Glutamatergic neuron (in vitro differentiated cells): Measurements from ENCODE around the gene ACAP1. TPM values are rescaled to one million over a fixed set of nuclear protein-coding genes. Genes with fewer than 3 reads are reported as not detected.

Experiments used
- DNase-seq: peaks from one replicate; pipeline ENCODE4 v3.0.0; 2022
- H3K27ac Mint-ChIP-seq: one replicate; pipeline ENCODE4 v1.8.0; 2020; ENCODE audit warnings: mild to moderate bottlenecking, mixed read lengths, inconsistent platforms; ENCODE audit not compliant: unreplicated experiment
- H3K27me3 Mint-ChIP-seq: one replicate; pipeline ENCODE4 v1.8.0; 2020; ENCODE audit warnings: mild to moderate bottlenecking, moderate library complexity, mixed read lengths, inconsistent platforms; ENCODE audit not compliant: unreplicated experiment
- H3K36me3 Mint-ChIP-seq: one replicate; pipeline ENCODE4 v1.8.0; 2020; ENCODE audit warnings: mild to moderate bottlenecking, mixed read lengths, inconsistent platforms; ENCODE audit not compliant: unreplicated experiment
- H3K4me1 Mint-ChIP-seq: one replicate; pipeline ENCODE4 v1.8.0; 2020; ENCODE audit warnings: mild to moderate bottlenecking, low read depth, mixed read lengths, inconsistent platforms; ENCODE audit not compliant: unreplicated experiment
- H3K4me3 Mint-ChIP-seq: one replicate; pipeline ENCODE4 v1.8.0; 2020; ENCODE audit warnings: mild to moderate bottlenecking, mixed read lengths, inconsistent platforms; ENCODE audit not compliant: unreplicated experiment
- H3K9me3 Mint-ChIP-seq: one replicate; pipeline ENCODE4 v1.8.0; 2020; ENCODE audit warnings: mild to moderate bottlenecking, moderate library complexity, mixed read lengths, inconsistent platforms; ENCODE audit not compliant: unreplicated experiment
- CTCF ChIP-seq: fragments of 200-600 bp; sonication (generic); IDR thresholded peaks from one replicate; pipeline ENCODE4 v1.5.0; 2021; ENCODE audit not compliant: partially characterized antibody, unreplicated experiment
- total RNA-seq: library from RNA; stranded (reverse); fragmentation: NEBNext Ultra II Directional; extraction: Animal tissue kit (Norgen Biotek cat#: 25700); gene quantifications from one replicate; pipeline ENCODE4 v1.2.1, GENCODE V29; 2021; ENCODE audit not compliant: unreplicated experiment

The ACAP1 gene
- total RNA-seq, 1 donor from 2014 or later: not detected

- no peak for DNase-seq
- no peaks in the 10 kb centered on the region for H3K4me1 Mint-ChIP-seq
- H3K9me3 Mint-ChIP-seq: no peaks in the 10 kb centered on the region
- H3K4me3 Mint-ChIP-seq: no peak overlapping the region
- H3K36me3 Mint-ChIP-seq: no peaks in the 10 kb centered on the region
- H3K27ac Mint-ChIP-seq: no peak overlapping the region
- peaks cover 2% of the 10 kb centered on the region for H3K27me3 Mint-ChIP-seq
- no peak for TF ChIP-seq CTCF
These were observed 13.7 kb upstream of the ACAP1 start for GRCh38 chr17:7322520-7323194.

DNA sequence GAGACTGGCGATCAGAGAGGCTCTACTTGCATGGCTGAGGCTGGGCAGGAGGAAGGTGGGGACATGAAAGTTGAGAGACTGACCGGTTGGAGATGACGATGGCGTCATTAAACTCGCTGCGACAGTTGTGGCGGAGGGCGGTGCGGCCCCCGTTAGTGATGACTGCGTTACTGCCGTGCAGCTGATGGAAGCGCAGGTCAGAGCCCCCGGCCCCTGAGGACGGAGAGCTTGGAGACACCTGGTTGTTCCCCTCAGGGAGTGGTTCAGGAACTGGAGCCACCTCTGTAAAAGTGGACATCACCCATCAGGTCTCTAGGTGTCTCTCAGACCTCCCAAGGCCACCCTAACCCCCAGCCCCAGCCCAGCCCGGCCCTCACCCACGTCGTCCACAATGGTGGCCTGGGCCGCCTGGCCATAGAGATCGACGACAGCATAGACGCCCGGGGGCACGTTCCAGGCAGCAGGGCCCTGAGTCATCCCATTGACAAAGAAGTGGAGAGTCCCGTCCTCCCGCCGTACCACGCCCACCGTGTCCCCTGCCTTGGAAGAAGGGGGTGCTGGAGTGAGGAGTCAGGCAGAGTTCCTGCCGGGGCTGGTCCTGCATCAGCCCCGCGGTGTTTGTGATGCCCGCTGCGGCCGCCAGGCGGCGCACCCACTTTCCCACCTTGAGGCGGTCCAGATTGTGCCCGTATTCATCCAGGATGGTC is 12.4 kb upstream of the ACAP1 start:
- Mint-ChIP-seq H3K27me3 (peaks cover 4% of the 10 kb centered on the region), H3K4me3 (no peak overlapping the region), H3K36me3 (no peaks in the 10 kb centered on the region), H3K4me1 (peaks cover 8% of the 10 kb centered on the region), H3K9me3 (peaks cover 3% of the 10 kb centered on the region), H3K27ac (no peak overlapping the region)
- TF ChIP-seq CTCF: peak; percentile 92
- peak; percentile 86 for DNase-seq

- Mint-ChIP-seq H3K27ac (no peak overlapping the region), H3K27me3 (peaks cover 4% of the 10 kb centered on the region), H3K9me3 (peaks cover 4% of the 10 kb centered on the region), H3K4me1 (peaks cover 8% of the 10 kb centered on the region), H3K36me3 (no peaks in the 10 kb centered on the region), H3K4me3 (no peak overlapping the region)
- no peak for DNase-seq
- no peak for TF ChIP-seq CTCF
These were observed 11.9 kb upstream of the ACAP1 start for GRCh38 chr17:7324438-7324779.

- Mint-ChIP-seq H3K9me3 (peaks cover 5% of the 10 kb centered on the region), H3K4me1 (peaks cover 8% of the 10 kb centered on the region), H3K4me3 (no peak overlapping the region), H3K27me3 (peaks cover 4% of the 10 kb centered on the region), H3K36me3 (no peaks in the 10 kb centered on the region), H3K27ac (no peak overlapping the region)
- no peak for DNase-seq
- TF ChIP-seq CTCF: no peak
These were observed 11.2 kb upstream of the ACAP1 start for GRCh38 chr17:7325031-7325528.

GRCh38 chr17:7326186-7326585 is 10.1 kb upstream of the ACAP1 start:
- Mint-ChIP-seq H3K27me3 (peaks cover 2% of the 10 kb centered on the region), H3K36me3 (no peaks in the 10 kb centered on the region), H3K4me3 (no peak overlapping the region), H3K4me1 (peaks cover 8% of the 10 kb centered on the region), H3K9me3 (peaks cover 5% of the 10 kb centered on the region), H3K27ac (no peak overlapping the region)
- no peak for DNase-seq
- no peak for TF ChIP-seq CTCF
